Stimulated activated CD4-positive, alpha-beta T cell treated with anti-CD3 and anti-CD28 coated beads, TNF-alpha, amount 100 ng/mL, for 48 hours (primary cell): ENCODE data around the gene HCN2.
A peak's percentile ranks its signal among the peaks of the same experiment; 100 is the strongest.
"Not testable (repeated sequence)": the region's sequence is repeated elsewhere in the genome, so short reads cannot be mapped to it uniquely, and the experiment has no call there.

Source experiments
- DNase-seq, 3 donors: peaks; one replicate each; pipeline ENCODE4 v3.0.0-alpha.2; 2020; ENCODE audit warnings: low read depth in 3 of 3

HCN2 gene

DNA sequence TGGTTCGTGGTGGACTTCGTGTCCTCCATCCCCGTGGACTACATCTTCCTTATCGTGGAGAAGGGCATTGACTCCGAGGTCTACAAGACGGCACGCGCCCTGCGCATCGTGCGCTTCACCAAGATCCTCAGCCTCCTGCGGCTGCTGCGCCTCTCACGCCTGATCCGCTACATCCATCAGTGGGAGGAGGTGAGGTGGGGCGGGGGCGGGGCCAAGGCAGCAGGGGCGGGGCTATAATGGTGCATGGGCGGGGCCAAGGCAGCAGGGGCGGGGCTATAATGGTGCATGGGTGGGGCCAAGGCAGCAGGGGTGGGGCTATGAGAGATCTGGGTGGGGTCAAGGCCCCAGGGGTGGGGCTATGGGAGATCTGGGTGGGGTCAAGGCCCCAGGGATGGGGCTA lies 14.1 kb downstream of the HCN2 start:
- not testable (repeated sequence) for DNase-seq

DNA sequence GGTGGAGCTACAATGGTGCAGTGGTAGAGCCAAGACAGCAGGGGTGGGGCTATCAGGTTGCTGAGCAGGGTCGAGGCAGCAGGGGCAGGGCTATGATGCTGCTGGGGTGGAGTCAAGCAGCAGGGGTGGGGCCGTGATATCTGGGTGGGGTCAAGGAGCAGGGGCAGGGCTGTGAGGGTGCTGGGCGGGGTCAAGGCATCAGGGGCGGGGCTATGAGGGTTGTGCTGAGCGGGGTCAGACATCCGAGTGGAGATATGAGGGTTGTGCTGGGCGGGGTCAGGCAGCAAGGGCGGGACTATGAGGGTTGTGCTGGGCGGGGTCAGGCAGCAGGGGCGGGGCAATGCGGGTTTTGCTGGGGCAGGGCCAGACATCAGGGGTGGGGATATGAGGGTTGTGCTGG lies 14.7 kb downstream of the HCN2 start:
- peak in 2 of 3 donors; percentile 60 to 67 for DNase-seq

DNA sequence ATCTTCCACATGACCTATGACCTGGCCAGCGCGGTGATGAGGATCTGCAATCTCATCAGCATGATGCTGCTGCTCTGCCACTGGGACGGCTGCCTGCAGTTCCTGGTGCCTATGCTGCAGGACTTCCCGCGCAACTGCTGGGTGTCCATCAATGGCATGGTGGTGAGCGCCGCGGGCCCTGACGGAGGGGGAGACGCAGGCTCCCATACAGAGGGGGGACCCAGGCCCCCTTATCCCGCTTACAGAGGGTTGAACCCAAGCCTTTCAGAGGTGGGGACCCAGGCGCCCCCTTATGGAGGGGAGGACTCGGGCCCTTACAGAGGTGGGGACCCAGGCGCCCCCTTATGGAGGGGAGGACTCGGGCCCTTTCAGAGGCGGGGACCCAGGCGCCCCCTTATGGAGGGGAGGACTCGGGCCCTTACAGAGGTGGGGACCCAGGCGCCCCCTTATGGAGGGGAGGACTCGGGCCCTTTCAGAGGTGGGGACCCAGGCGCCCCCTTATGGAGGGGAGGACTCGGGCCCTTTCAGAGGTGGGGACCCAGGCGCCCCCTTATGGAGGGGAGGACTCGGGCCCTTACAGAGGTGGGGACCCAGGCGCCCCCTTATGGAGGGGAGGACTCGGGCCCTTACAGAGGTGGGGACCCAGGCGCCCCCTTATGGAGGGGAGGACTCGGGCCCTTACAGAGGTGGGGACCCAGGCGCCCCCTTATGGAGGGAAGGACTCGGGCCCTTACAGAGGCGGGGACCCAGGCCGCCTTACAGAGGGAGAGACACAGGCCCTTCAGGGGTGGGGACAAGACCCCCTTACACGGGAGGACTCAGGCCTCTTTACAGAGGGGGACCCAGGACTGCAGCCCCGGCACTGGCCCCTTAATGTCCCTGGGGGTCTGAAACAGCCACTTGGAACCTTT lies 15.6 kb downstream of the HCN2 start:
- DNase-seq: peak in 1 of 3 donors; percentile 52

DNA sequence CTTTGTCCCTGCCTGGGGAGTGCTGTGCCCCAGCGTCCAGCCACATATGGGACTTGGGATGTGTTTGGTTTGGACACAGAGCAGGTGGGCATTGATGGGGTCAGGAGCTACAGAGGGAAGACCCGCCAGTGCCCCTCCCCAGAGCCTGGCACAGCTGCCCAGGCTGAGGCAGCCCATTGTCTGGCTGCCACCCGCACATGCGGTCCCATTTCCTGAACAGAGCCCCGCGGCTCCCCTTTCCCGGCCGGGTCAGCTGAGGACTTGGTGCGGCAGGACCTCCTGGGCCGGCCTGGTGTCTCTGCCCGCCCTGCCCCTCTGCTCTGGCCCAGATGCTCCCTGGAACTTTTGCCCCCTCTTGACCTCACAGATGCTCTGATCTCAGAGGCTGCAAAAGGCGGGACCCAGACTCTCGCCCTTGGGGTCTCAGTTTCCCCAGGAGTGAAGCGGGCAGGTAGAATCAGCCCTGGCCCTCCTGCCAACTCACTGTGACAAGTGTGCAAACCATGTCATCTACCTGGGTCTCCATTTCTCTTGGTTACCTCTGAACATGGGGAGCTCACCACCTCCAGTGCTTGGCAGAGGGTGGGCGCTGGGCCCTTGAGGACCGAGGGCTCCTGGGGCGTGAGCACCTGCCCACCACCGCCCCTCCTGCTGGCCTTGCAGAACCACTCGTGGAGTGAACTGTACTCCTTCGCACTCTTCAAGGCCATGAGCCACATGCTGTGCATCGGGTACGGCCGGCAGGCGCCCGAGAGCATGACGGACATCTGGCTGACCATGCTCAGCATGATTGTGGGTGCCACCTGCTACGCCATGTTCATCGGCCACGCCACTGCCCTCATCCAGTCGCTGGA lies 17.8 kb downstream of the HCN2 start:
- no peak for DNase-seq

DNA sequence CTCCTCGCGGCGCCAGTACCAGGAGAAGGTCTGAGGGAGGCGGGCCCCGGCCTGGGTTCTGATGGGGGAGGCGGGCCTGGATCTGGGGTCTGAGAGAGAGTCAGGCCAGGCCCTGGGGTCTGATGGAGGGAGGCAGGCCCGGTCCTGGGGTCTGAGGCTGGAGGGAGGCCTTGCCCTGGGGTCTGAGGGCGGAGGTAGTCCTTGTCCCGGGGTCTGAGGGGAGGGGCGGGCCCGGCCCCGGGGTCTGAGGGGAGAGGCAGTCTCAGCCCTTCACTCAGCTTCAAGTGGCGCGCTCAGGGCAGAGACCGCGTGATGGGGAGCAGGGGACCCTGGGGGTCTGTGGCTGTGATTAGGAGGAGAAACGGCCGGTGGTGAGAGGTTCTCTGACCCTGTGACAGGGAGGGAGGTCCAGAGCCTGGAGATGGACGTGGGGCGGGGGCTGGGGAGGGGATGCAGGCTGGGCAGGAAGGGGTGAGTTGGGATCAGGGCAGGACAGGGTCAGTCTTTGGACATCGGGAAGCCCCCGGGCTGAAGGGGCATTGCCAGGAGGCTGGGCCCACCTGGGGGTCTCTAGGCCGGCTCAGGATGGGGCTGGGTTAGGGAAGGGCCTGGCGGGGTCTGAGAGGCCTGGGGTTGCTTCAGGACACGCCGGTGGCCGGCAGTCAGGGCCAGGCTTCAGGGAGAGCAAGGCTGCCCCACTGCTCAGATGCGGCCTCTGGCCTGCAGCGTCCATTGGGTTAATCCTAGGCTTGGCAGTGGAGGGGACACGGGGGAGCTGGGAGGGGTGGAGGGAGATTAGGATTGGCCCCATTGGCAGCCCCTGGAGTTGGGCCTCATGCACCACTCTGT lies 18.7 kb downstream of the HCN2 start:
- no peak for DNase-seq

DNA sequence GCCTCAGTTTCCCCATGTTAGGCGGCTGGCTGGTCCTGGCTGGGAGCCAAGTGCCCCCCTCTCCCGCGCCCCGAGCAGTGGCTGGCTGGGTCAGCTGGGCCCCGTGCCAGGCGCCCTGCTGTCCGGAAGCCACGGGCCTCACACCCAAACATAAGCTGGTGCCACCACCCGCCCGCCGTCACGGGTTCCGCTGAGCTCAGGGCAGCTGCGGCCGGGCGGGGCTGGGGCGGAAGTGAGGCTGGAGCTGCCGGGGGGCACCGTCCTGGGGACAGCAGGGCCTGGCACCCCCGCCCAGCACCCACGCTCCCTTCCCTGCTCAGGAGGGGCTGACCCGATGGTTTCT lies 19.3 kb downstream of the HCN2 start:
- no peak for DNase-seq

DNA sequence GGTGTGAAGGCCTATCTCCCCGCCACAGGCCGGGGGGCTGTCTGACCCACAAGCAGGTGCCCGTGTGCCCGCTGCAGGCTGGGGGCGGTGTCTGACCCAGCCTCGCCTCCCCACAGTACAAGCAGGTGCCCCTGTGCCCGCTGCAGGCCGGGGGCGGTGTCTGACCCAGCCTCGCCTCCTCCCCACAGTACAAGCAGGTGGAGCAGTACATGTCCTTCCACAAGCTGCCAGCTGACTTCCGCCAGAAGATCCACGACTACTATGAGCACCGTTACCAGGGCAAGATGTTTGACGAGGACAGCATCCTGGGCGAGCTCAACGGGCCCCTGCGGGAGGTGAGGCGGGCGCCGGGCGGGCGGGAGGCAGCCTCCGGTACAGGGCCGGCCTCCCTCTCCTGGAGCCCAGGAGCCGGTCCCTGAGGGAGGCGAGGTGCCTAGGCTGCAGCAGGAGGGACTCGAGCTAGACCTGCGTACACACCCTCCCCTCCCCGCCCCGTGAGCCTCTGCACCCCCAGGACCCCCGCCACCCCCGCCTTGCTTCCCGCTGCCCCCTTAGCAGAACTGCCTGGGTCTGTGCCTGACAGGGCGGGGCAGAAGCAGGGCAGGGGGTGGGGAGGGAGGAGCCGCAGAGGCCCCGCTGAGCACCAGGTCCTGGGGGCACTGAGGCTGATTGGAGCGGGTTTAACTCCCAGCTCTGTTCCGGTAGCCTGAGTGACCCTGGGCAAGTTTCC lies 20.6 kb downstream of the HCN2 start:
- DNase-seq: no peak

DNA sequence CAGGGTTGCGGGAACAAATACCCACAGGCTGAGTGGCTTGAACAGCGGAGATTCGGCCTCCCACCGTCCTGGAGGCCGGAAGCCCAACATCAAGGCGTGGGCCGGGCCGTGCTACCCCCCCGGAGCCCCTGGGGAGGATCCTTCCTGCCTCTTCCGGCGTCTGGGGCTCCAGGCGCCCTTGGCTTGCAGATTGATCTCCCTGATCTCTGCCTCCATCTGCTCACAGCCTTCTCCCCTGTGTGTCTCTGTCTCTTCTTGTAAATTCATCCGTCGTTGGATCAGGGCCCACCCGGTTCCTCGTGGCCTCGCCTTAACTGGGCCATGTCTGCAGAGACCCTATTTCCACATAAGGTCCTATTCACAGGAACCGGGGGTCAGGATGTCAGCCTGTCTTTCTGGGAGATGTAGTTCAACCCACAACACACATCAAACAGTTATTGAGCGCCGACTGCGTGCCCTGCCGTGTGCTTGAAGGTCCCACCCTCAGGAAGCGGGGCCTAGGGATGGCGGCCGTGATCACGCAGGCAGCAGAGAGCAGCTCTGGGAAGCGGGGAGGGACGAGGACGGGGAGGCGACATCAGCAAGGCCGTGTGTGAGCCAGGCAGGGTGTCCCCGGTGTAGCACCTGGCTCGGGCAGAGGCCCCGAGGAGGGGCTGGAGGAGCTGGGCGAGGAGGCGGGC lies 21.3 kb downstream of the HCN2 start:
- DNase-seq: peak in 1 of 3 donors; percentile 50

DNA sequence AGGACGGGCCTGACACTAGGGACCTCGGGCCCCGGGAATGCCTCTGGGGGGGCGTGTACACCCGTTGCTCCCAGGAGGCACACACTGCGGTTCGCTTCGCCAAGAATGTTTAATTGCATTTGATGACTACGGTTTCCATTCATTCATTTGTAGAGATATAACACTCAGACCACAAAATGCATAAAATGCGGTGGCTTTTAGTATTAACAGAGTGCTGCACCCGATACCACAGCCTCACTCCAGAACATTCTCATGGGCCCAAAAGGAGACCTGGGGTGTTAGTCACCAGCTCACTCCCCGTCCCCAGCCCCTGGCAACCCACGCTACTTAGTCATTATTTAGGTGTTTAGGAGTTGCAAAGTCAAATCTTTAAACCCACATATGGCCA lies 21.8 kb downstream of the HCN2 start:
- peak; percentile 56 to 78 (median 65) for DNase-seq

DNA sequence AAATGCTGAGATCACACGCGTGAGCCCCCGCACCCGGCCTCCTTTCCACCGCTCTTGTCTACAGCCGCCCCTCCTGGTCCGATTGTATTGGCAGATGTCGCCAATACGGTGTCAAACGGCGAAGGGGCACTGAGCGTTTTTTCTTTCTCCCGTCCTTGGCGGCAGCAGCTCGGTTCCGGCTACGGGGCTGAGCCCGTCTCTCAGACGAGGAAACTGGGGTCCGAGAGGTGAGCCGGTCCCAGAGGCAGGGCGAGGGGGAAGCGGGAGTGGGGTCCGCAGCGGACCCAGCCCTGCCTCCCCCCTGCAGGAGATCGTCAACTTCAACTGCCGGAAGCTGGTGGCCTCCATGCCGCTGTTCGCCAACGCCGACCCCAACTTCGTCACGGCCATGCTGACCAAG lies 23.3 kb downstream of the HCN2 start:
- DNase-seq: no peak

DNA sequence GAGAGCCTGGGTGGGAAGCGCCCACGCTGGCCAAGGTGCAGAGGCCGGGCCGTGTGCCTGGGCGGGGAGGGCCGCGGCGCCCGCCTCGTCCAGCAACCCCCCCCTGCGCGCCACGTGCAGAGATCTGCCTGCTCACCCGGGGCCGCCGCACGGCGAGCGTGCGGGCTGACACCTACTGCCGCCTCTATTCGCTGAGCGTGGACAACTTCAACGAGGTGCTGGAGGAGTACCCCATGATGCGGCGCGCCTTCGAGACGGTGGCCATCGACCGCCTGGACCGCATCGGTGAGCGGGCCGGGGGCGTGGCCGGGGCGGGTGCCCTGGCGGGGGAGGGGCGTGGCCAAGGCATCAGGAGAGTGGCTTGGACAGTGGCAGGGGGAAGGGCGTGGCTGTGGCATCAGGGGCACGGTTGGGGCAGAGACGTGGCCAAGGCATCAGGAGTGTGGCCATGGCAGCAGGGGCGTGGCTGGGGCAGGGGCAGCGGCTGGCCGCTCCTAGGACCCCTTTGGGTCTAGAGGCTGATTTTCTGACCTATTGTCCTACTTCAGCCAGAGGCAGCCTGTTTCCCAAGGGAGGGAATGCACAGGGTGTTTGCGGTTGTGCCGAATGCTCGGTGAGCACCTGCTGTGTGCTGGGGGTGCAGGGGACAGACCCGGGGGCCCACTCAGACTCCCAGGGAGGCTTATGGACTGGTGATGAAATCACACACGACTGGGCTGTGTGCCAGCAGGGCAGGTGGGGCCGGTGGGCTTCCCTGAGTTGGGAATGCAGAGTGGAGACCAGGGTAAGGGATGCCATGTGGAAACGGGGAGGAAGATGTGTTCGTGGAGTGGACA lies 24.3 kb downstream of the HCN2 start:
- no peak for DNase-seq

DNA sequence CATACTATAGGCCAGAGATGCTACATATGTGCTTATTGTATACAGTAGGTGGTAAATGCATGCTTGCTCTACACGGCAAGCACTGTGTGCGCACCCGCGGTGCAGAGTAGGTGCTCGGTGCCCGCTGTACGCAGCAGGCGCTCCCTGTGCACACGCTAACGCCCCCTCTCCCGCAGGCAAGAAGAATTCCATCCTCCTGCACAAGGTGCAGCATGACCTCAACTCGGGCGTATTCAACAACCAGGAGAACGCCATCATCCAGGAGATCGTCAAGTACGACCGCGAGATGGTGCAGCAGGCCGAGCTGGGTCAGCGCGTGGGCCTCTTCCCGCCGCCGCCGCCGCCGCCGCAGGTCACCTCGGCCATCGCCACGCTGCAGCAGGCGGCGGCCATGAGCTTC lies 25.9 kb downstream of the HCN2 start:
- DNase-seq: no peak

DNA sequence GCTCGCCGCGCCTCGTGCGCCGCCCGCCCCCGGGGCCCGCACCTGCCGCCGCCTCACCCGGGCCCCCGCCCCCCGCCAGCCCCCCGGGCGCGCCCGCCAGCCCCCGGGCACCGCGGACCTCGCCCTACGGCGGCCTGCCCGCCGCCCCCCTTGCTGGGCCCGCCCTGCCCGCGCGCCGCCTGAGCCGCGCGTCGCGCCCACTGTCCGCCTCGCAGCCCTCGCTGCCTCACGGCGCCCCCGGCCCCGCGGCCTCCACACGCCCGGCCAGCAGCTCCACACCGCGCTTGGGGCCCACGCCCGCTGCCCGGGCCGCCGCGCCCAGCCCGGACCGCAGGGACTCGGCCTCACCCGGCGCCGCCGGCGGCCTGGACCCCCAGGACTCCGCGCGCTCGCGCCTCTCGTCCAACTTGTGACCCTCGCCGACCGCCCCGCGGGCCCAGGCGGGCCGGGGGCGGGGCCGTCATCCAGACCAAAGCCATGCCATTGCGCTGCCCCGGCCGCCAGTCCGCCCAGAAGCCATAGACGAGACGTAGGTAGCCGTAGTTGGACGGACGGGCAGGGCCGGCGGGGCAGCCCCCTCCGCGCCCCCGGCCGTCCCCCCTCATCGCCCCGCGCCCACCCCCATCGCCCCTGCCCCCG lies 26.5 kb downstream of the HCN2 start:
- DNase-seq: no peak

DNA sequence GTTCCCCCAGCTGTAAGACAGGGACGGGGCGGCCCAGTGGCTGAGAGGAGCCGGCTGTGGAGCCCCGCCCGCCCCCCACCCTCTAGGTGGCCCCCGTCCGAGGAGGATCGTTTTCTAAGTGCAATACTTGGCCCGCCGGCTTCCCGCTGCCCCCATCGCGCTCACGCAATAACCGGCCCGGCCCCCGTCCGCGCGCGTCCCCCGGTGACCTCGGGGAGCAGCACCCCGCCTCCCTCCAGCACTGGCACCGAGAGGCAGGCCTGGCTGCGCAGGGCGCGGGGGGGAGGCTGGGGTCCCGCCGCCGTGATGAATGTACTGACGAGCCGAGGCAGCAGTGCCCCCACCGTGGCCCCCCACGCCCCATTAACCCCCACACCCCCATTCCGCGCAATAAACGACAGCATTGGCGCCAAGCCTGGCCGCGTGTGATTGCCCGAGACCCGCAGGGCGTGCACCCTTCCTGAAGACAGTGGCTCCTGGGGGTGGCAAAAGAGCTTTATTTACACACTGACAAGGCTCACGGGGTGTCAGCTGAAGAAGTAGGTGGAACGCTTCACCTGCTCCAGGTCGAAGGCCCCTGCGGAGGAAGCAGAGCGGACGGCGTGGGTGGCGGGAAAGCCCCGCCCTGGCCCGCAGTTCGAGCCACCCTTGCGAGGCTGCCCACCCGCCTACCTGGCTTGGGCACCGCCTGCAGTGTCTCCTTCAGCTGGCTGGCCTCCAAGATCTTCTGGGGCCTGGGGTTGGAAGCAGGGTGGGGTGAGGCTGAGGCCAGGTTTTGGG lies 27.3 kb downstream of the HCN2 start:
- DNase-seq: no peak

DNA sequence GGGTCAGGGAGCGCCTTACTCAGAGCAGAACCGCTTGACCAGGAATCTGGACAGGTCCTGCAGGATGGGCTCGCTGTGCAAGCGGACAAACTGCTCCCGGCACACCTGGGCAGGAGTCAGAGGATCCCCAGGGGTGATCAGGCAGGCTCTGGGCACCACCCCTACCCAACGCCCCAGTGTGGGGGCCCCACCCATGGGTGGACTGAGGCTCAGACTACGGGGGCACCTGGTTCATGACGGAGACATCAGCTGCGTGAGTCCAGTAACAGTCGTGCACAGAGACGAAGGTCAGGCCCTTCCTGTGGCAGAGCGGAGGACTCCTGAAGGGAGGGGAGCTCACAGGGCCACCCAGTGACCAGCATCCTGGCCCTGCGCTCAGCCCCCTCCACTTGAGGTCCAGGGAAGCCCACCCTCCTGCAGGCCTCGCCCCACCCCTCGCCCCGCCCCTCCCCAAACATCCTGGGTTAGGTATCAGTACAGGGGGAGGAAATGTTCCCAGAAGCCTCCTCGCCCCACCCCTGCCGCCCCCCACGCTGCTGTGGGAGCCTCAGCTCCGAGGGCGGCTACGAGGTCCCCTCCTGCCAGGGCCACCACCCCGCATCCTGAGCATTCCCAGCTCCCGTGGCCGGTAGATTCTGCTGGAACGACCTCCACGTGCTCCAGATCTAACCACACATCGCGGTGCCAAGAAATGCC lies 28.0 kb downstream of the HCN2 start:
- DNase-seq: no peak

DNA sequence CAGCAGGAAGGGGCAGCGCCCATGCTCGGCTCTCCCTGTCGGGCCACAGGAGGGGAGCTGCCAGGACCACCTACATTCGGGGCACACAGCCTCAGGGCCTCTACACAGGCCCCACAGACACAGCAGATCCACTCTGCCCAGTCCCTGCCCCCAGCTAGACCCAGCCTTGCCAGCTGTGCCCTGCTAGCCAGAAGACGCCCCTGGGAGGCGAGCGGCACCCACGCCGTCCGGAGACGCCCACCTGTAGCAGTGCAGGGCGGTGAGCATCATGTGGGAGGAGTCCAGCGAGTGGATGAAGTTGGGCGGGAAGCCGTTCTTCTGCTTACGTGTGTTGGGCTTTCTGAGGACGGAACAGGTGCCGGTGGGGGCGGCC lies 28.6 kb downstream of the HCN2 start:
- no peak for DNase-seq

DNA sequence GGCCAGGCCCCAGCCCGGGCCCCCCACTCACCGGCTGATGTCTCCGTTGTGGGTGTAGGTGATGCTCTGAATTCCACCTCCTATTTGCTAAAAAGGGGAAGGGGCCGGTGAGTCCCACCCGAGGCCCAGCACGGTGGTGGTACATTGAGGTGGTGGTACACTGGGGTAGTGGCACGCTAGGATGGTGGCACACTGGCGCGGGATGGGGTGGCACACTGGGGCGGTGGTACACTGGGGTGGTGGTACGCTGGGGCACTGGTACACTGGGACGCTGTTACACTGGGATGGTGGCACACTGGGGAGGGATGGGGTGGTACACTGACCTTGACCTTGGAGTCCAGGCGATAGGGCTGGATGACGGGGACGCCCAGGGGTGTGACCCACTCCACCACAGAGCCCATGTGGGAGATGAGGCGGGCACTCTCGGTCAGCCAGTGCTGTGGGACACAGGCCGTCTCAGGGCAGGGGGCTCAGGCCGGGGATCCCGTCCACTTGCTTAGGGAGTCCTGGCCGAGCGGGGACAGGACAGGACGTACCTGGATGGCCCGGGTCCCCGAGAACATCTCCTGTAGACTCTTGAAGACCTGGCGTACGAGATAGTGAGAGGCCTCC lies 29.1 kb downstream of the HCN2 start:
- no peak for DNase-seq
